Tibial nerve (tissue), 4 donors: ENCODE results near the gene PCBD1. TPM values are rescaled to one million over a fixed set of nuclear protein-coding genes. Genes with fewer than 3 reads are reported as not detected.

Experiments
- DNase-seq, 2 donors: peaks; one replicate each; pipeline ENCODE4 v3.0.0-alpha.2; 2019; ENCODE audit warnings: low spot score in 2 of 2
- H3K27ac ChIP-seq, 4 donors: fragments of 200-600 bp; sonication (generic) in 3 of 4; one replicate each; pipeline ENCODE4 v1.5.1; 2017 to 2019; ENCODE audit warnings: mild to moderate bottlenecking in 1 of 4
- H3K27me3 ChIP-seq, 2 donors: fragments of 200-600 bp; sonication (generic) in 1 of 2; one replicate each; pipeline versions ENCODE4 v1.5.1 to v1.6.0; 2017 to 2019
- H3K36me3 ChIP-seq, 3 donors: fragments of 200-600 bp; sonication (generic); one replicate each; pipeline ENCODE4 v1.5.1; 2018 to 2019
- H3K4me1 ChIP-seq, 4 donors: fragments of 200-600 bp; sonication (generic) in 3 of 4; one replicate each; pipeline ENCODE4 v1.5.1; 2017 to 2019
- H3K4me3 ChIP-seq, 4 donors: fragments of 200-600 bp; sonication (generic) in 3 of 4; one replicate each; pipeline ENCODE4 v1.5.1; 2017 to 2019; ENCODE audit warnings: mild to moderate bottlenecking in 1 of 4, moderate library complexity in 1 of 4
- H3K9me3 ChIP-seq, 4 donors: fragments of 200-600 bp; sonication (generic) in 3 of 4; one replicate each; pipeline ENCODE4 v1.5.1; 2017 to 2019
- EP300 ChIP-seq, 2 donors: sonication (generic); formaldehyde crosslinking; IDR thresholded peaks; one replicate each; pipeline ENCODE4 v1.6.1; 2017; ENCODE audit warnings: antibody characterized with exemption in 2 of 2, mild to moderate bottlenecking in 1 of 2
- POLR2A ChIP-seq, 2 donors: fragments of 450-650 bp; IDR thresholded peaks; one replicate each; pipeline ENCODE4 v1.6.1; 2017; ENCODE audit warnings: antibody characterized with exemption in 2 of 2, mild to moderate bottlenecking in 2 of 2, moderate library complexity in 2 of 2
- WGBS, 2 donors: methylation state at CpG; one replicate each; pipeline ENCODE4 v1.1.5; 2018; 5-methylcytosine and 5-hydroxymethylcytosine counted together
- total RNA-seq, 4 donors: library from RNA; depleted of rRNA; stranded (reverse); fragments of >200 nt; gene quantifications; one replicate each; pipeline ENCODE4 v1.1.0, GENCODE V29; 2016
- TF ChIP-seq, protein P1 (sequence below), 5 experiments: fragments of 200-600 bp in 3 of 5; fragments of 450-650 bp in 2 of 5; sonication (generic) in 3 of 5; IDR thresholded peaks; one replicate each; pipeline ENCODE4 v1.5.1; 2016 to 2019; ENCODE audit warnings: antibody characterized with exemption in 5 of 5, mild to moderate bottlenecking in 3 of 5, moderate library complexity in 2 of 5

The PCBD1 gene
- total RNA-seq, 4 donors from 2014 or later, result 32.2 to 57.7 (median 39.1) TPM

DNA sequence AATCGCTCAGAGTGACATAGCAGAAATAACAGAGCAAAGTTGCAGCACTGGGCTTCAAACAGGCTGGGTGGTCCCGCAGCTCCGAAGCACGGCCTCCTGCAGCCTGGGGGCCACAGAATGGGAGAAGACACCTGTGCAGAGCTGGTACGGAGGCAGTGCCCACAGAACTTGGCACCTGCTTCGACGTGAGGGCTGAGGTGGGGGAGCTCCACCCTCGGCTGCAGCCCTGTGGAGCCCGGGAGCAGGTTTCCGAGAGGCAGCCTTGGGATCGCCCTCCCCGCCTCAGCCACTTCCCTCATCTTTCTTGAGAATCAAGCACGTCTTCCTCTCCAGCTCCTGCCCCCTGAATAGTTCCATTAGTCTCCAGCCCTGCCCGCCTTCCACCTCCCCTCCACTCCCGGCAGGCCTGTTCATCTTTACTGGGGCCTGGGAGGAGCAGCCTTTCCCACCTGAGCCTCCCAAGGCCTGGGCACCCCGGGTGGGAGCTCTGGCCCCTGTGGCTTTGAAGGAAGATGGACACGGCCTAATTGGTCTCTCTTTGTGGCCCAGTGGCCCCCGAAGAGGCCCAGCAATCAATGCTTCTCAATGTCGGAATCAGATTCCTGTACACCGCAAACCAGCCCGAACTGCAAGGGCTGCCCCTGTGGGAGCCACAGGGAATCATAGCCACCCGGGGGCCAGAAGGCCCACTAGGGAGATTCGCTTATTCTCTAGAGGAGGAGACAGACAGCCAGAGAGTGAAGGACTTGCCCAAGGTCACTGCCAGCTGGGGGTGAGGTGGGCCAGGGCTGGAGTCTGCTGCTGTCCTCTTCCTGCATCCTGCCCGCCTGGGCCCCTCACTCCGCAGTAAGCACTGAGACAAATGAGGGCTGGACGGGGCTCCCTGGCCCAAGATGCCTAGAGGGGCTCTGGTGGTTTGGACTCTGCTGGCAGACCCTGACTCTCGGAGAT, 17.0 kb upstream of the PCBD1 start:
- Histone ChIP-seq H3K36me3 (no peaks in the 10 kb centered on the region), H3K9me3 (no peaks in the 10 kb centered on the region), H3K27me3 (no peaks in the 10 kb centered on the region), H3K4me3 (no peak overlapping the region), H3K27ac (no peak overlapping the region), H3K4me1 (peaks cover 0 to 5% (median 0%) of the 10 kb centered on the region in 4 donors)
- 77 to 78% methylated on average over 22 to 24 of the region's 27 CpGs for WGBS, 2 donors
- DNase-seq, result no peak
- no peak for TF ChIP-seq EP300 (IDR thresholded peaks at IDR 0.05)
- TF ChIP-seq POLR2A (IDR thresholded peaks at IDR 0.05), result no peak
- TF ChIP-seq, protein P1, sequence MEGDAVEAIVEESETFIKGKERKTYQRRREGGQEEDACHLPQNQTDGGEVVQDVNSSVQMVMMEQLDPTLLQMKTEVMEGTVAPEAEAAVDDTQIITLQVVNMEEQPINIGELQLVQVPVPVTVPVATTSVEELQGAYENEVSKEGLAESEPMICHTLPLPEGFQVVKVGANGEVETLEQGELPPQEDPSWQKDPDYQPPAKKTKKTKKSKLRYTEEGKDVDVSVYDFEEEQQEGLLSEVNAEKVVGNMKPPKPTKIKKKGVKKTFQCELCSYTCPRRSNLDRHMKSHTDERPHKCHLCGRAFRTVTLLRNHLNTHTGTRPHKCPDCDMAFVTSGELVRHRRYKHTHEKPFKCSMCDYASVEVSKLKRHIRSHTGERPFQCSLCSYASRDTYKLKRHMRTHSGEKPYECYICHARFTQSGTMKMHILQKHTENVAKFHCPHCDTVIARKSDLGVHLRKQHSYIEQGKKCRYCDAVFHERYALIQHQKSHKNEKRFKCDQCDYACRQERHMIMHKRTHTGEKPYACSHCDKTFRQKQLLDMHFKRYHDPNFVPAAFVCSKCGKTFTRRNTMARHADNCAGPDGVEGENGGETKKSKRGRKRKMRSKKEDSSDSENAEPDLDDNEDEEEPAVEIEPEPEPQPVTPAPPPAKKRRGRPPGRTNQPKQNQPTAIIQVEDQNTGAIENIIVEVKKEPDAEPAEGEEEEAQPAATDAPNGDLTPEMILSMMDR (IDR thresholded peaks at IDR 0.05), result no peak

- Histone ChIP-seq H3K9me3 (no peaks in the 10 kb centered on the region), H3K27me3 (no peaks in the 10 kb centered on the region), H3K27ac (no peak overlapping the region), H3K4me3 (no peak overlapping the region), H3K4me1 (peaks cover 0 to 5% (median 0%) of the 10 kb centered on the region in 4 donors), H3K36me3 (no peaks in the 10 kb centered on the region)
- TF ChIP-seq, protein P1 (IDR thresholded peaks at IDR 0.05), result peak; percentile 69 to 83 (median 78)
- TF ChIP-seq EP300 (IDR thresholded peaks at IDR 0.05), result no peak
- DNase-seq, result peak; percentile 38 to 64
- 50 to 56% methylated on average over 14 of the region's 14 CpGs for WGBS, 2 donors
Observed at GRCh38 chr10:70903262-70903921, 15.0 kb upstream of the PCBD1 start.

- Histone ChIP-seq H3K27ac (no peak overlapping the region), H3K27me3 (no peaks in the 10 kb centered on the region), H3K4me1 (peaks cover 0 to 5% (median 0%) of the 10 kb centered on the region in 4 donors), H3K36me3 (no peaks in the 10 kb centered on the region), H3K9me3 (no peaks in the 10 kb centered on the region), H3K4me3 (no peak overlapping the region)
- TF ChIP-seq POLR2A (IDR thresholded peaks at IDR 0.05), result no peak
- TF ChIP-seq, protein P1 (IDR thresholded peaks at IDR 0.05), result no peak
- no peak for TF ChIP-seq EP300 (IDR thresholded peaks at IDR 0.05)
- 67 to 70% methylated on average over 5 of the region's 5 CpGs for WGBS, 2 donors
- DNase-seq, result no peak
Observed at GRCh38 chr10:70902661-70903261, 14.4 kb upstream of the PCBD1 start.

DNA sequence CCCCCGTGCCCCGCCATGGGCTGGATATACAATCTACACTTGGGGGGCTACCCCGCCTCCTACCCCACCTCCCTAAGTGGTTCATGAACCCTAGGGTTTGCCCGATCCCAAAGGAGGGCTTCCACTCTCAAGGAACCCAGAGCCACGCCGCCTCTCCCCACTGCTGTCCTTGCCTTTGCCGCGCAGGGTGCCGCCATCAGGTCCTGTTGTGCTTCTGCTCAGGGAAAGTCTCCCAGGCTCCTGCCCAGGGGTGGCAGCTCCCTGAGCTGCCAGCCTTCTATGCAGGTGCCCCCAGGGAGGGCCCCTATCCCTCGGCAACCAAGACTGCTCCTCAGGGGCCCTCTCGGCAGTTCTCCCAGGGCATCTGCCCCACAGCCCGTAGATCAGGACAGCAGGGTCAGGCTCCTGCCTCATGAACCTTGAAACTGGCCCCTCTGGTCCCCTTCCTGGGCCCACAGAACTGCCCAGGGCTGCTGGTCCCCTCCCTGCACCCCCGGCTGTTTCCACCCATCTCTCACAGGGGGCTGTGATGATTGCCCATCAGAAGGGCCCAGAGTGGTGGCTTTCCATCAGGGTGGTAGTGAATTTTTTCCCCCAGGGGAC, 13.0 kb upstream of the PCBD1 start:
- Histone ChIP-seq H3K4me1 (peaks cover 0 to 5% (median 0%) of the 10 kb centered on the region in 4 donors), H3K9me3 (no peaks in the 10 kb centered on the region), H3K4me3 (no peak overlapping the region), H3K27me3 (no peaks in the 10 kb centered on the region), H3K36me3 (no peaks in the 10 kb centered on the region), H3K27ac (no peak overlapping the region)
- no peak for DNase-seq
- 85% methylated on average over 13 of the region's 13 CpGs for WGBS, 2 donors
- TF ChIP-seq EP300 (IDR thresholded peaks at IDR 0.05), result no peak
- TF ChIP-seq POLR2A (IDR thresholded peaks at IDR 0.05), result no peak
- TF ChIP-seq, protein P1 (IDR thresholded peaks at IDR 0.05), result no peak
